T-cell (primary cell): ENCODE measurements around the gene ZNF101. TPM values are rescaled to one million over a fixed set of nuclear protein-coding genes. Genes with fewer than 3 reads are reported as not detected.
A peak's percentile ranks its signal among the peaks of the same experiment; 100 is the strongest.

Experiments
- ATAC-seq, 4 experiments: fragments of 200-7000 bp in 3 of 4; fragments of 150-1000 bp in 1 of 4; cut with Tn5 transposase; replicated peaks in 1 of 4; 1 replicate in 3 of 4; 2 replicates in 1 of 4; pipeline ENCODE4 v1.10.0; 2021; ENCODE audit warnings: moderate library complexity in 3 of 4, mild to moderate bottlenecking in 2 of 4, moderate number of reproducible peaks in 1 of 4
- CTCF ChIA-PET, 2 donors: fragments of 300-600 bp; sonication (Branson Sonifier 250); formaldehyde crosslinking; loops; one replicate each; lab custom pipeline; 2022; ENCODE audit warnings: antibody characterized with exemption in 2 of 2; lab: Charles Lee
- POLR2A ChIA-PET, 2 donors: fragments of 300-600 bp; sonication (Branson Sonifier 250); formaldehyde crosslinking; loops; one replicate each; lab custom pipeline; 2022; ENCODE audit warnings: antibody characterized with exemption in 2 of 2; lab: Charles Lee
- DNase-seq, 35 experiments: peaks; one replicate each; pipeline versions ENCODE4 v3.0.0 to v3.0.0-alpha.2; 2013 to 2023
- H3K27ac ChIP-seq: one replicate; pipeline ENCODE4 v1.5.1; 2013; ENCODE audit warnings: low read length
- H3K27me3 ChIP-seq, 2 experiments: replicated peaks in 1 of 2; 1 replicate in 1 of 2; 2 replicates in 1 of 2; pipeline versions ENCODE4 v1.6.1 to v1.7.0; 2013; ENCODE audit warnings: low read length in 1 of 2, mixed read lengths in 1 of 2; ENCODE audit not compliant: control insufficient read depth in 2 of 2, insufficient read depth in 2 of 2; ENCODE audit errors: extremely low read depth in 1 of 2
- H3K36me3 ChIP-seq, 2 donors: 1 replicate in 1 of 2; 2 replicates in 1 of 2; pipeline versions ENCODE4 v1.6.1 to v1.7.0; 2013; ENCODE audit warnings: low read length in 1 of 2; ENCODE audit not compliant: control insufficient read depth in 2 of 2, insufficient read depth in 1 of 2; ENCODE audit errors: extremely low read depth in 1 of 2
- H3K4me1 ChIP-seq, 2 experiments: 1 replicate in 1 of 2; 2 replicates in 1 of 2; pipeline versions ENCODE4 v1.6.1 to v1.7.0; 2013; ENCODE audit warnings: low read length in 2 of 2, mixed read lengths in 1 of 2; ENCODE audit not compliant: insufficient read depth in 2 of 2, control insufficient read depth in 1 of 2; ENCODE audit errors: extremely low read depth in 1 of 2
- H3K4me3 ChIP-seq, 2 donors: 1 replicate in 1 of 2; 2 replicates in 1 of 2; pipeline versions ENCODE4 v1.5.1 to v1.7.0; 2013; ENCODE audit warnings: mild to moderate bottlenecking in 2 of 2, low read length in 1 of 2, moderate library complexity in 1 of 2; ENCODE audit not compliant: control insufficient read depth in 1 of 2; ENCODE audit errors: extremely low read depth in 1 of 2
- H3K9me3 ChIP-seq: 2 replicates; pipeline ENCODE4 v1.7.0; 2013
- H3K27ac Mint-ChIP-seq, 2 donors: one replicate each; pipeline ENCODE4 v1.8.0; 2020 to 2021; ENCODE audit warnings: mild to moderate bottlenecking in 2 of 2, mixed read lengths in 2 of 2
- H3K27me3 Mint-ChIP-seq, 2 donors: one replicate each; pipeline ENCODE4 v1.8.0; 2021 to 2022; ENCODE audit warnings: mixed read lengths in 2 of 2
- H3K36me3 Mint-ChIP-seq: one replicate; pipeline ENCODE4 v1.8.0; 2021; ENCODE audit warnings: mixed read lengths
- H3K4me1 Mint-ChIP-seq, 3 donors: one replicate each; pipeline ENCODE4 v1.8.0; 2020 to 2022; ENCODE audit warnings: mixed read lengths in 3 of 3, mild to moderate bottlenecking in 1 of 3
- H3K4me3 Mint-ChIP-seq, 3 donors: one replicate each; pipeline ENCODE4 v1.8.0; 2020 to 2022; ENCODE audit warnings: mild to moderate bottlenecking in 3 of 3, mixed read lengths in 3 of 3, moderate library complexity in 3 of 3
- H3K9me3 Mint-ChIP-seq, 3 donors: one replicate each; pipeline ENCODE4 v1.8.0; 2020 to 2022; ENCODE audit warnings: mixed read lengths in 3 of 3
- WGBS: methylation state at CpG from one replicate; pipeline ENCODE4 v1.1.5; 2013; ENCODE audit warnings: missing lambda C conversion rate; ENCODE audit not compliant: insufficient coverage; 5-methylcytosine and 5-hydroxymethylcytosine counted together
- total RNA-seq, 35 experiments: library from RNA in 6 of 35; stranded (reverse) in 6 of 35; fragments of 120-200 nt in 1 of 35; gene quantifications; one replicate each; pipeline versions ENCODE4 v1.2.1 to v1.2.4 and lab custom pipeline; 2013 to 2026

Gene ZNF101
- total RNA-seq, 5 donors from 2014 or later (not counting 1 experiment from before 2014, with no cell fraction given), result 66.2 to 180 (median 164) TPM

DNA sequence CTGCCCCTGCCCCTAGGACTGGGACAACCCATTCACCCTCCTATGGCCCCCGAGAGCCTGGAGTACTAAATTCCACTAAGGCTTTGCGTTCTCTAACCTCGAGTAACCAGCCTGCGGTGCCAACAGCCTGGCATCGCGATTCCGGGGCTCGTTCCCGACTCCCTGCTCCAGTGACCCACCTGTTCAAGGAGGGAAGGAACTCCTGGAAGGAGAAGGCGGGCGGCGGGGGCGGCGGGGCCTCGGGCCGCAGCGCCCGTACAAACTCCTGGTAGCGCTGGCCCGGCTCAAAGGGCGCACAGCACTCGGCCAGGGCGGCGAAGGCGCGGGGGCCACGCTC lies 31.5 kb upstream of the ZNF101 start:
- POLR2A ChIA-PET, result no interaction called here

DNA sequence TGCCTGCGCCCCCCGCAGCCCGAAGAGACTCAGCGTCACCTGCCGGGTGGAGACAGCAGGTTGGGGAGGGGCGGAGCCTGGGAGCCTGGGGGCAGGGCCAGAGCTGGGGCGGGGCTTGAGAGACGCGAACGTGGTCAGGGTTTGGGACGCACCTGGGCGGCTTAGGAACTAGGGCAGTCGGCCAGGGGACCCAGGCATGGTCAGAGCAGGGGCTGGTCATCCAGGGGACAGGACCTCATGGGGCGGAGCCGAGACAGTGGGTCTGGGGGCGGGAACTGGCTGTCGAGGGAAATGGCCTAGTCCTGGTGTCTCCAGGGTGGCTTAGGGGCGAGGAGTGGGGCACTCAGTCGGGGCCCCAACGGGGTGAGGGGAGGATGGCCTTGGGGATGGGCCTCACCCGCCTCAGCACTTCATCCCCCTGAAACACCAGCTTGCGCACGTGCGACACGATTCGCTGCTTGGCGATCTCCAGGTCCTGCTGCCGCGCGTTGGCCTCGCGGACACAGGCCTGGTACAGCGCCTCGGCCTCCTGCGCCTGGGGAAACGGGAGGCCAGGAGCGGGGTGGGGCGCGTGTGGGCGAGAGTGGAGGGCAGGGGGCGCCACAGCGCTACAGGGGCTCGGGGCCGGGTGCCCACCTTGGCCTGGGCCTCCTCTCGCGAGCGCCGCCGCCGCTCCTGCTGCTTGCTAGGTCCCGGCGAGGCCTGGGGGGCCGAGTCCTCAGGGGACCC lies 31.0 kb upstream of the ZNF101 start:
- Mint-ChIP-seq H3K4me3 (no peak overlapping the region), H3K9me3 (no peaks in the 10 kb centered on the region), H3K27me3 (no peaks in the 10 kb centered on the region), H3K4me1 (peaks cover 32 to 38% (median 34%) of the 10 kb centered on the region in 3 donors), H3K27ac (no peak overlapping the region), H3K36me3 (peaks cover 40% of the 10 kb centered on the region)
- no peaks in the 10 kb centered on the region for H3K9me3 ChIP-seq
- H3K4me1 ChIP-seq, result peaks cover 0 to 35% of the 10 kb centered on the region in 2 experiments
- ATAC-seq (no peak), DNase-seq (peak in 1 of 35 experiments; percentile 15)
- ChIA-PET CTCF (no interaction called here), POLR2A (no interaction called here)
- H3K27ac ChIP-seq, result no peak overlapping the region
- H3K4me3 ChIP-seq, result no peak overlapping the region
- H3K36me3 ChIP-seq, result peaks cover 37 to 78% of the 10 kb centered on the region in 2 donors
- no peaks in the 10 kb centered on the region for H3K27me3 ChIP-seq
- WGBS, result 95% methylated on average over 41 of the region's 53 CpGs

More for the DNA sequence above, 31.5 kb upstream of the ZNF101 start:
- WGBS, result 95% methylated on average over 11 of the region's 27 CpGs
- Histone ChIP-seq H3K27me3 (no peaks in the 10 kb centered on the region), H3K4me3 (no peak overlapping the region), H3K9me3 (no peaks in the 10 kb centered on the region), H3K4me1 (peaks cover 0 to 29% of the 10 kb centered on the region in 2 experiments), H3K36me3 (peaks cover 41 to 84% of the 10 kb centered on the region in 2 donors), H3K27ac (no peak overlapping the region)
- Mint-ChIP-seq H3K9me3 (no peaks in the 10 kb centered on the region), H3K27ac (no peak overlapping the region), H3K4me3 (no peak overlapping the region), H3K36me3 (peaks cover 43% of the 10 kb centered on the region), H3K4me1 (peaks cover 28 to 33% (median 29%) of the 10 kb centered on the region in 3 donors), H3K27me3 (no peaks in the 10 kb centered on the region)
- CTCF ChIA-PET, result no interaction called here
- ATAC-seq (no peak), DNase-seq (no peak)

- WGBS, result 0% methylated on average over 10 of the region's 16 CpGs
- Histone ChIP-seq H3K4me1 (peaks cover 0 to 40% of the 10 kb centered on the region in 2 experiments), H3K27me3 (no peaks in the 10 kb centered on the region), H3K36me3 (peaks cover 19 to 64% of the 10 kb centered on the region in 2 donors), H3K27ac (peak overlapping the region; percentile 89), H3K4me3 (peak overlapping the region; percentile 96 to 100), H3K9me3 (no peaks in the 10 kb centered on the region)
- ATAC-seq (peak; percentile 8 to 33 (median 28)), DNase-seq (peak in 26 of 35 experiments; percentile 9 to 62 (median 34))
- POLR2A ChIA-PET, result no interaction called here
- H3K27ac Mint-ChIP-seq, result peak overlapping the region; percentile 95 to 98
- H3K36me3 Mint-ChIP-seq, result peaks cover 24% of the 10 kb centered on the region
- H3K27me3 Mint-ChIP-seq, result no peaks in the 10 kb centered on the region
- peak overlapping the region; percentile 92 to 93 (median 92) for H3K4me3 Mint-ChIP-seq
- H3K4me1 Mint-ChIP-seq, result peaks cover 23 to 26% (median 25%) of the 10 kb centered on the region in 3 donors
- no peaks in the 10 kb centered on the region for H3K9me3 Mint-ChIP-seq
- CTCF ChIA-PET, result no interaction called here
Observed at GRCh38 chr19:19642506-19643157, 26.0 kb upstream of the ZNF101 start.

DNA sequence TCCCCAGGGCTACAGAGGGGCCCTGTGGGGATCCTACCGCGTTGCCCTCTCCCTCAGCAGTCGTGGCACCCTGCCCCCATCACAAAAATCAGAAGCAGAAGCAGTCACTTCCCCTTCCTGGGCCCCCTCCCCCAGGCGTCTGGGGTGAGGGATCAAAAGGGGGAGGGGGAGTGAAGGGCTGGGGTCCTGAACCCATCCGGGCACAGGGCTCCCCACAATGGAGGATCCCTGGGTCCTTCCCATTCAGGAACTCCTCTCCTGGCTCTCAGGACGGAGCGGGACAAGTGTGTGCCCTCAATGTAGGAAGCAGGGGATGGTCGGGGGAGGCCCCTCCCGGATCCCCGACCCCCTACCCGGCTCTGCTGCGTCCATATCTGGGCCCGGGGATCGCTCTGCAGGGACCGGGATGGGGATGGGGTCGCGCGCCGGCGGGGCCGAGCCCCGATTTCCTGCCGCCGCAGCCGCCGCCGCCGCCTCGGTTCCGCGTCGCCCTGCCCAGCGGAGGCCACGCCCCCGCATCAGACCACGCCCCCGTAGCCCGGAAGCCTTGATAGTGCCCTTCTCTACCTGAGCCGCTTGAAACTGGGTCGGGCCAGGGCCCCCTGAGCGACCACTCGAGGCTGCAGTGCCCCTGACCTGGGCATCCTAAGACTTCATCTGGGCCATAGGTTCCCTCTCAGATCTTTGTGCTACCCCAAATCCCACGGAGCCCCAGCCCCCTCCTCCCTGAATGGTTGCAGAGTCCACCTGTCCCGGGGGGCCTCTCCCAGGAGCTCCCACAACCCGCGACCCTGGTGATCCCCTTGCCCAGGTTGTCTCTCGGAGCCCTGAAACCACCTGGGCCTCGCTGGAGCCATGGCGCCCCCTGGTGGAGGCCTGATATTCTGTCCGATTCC lies 25.2 kb upstream of the ZNF101 start, which contains the start of gene GMIP:
Gene GMIP (minus strand): TSS at position 500 of the 896 bp plus-strand sequence. CDS start 128 bp downstream, at position 372.
- H3K9me3 ChIP-seq, result no peaks in the 10 kb centered on the region

DNA sequence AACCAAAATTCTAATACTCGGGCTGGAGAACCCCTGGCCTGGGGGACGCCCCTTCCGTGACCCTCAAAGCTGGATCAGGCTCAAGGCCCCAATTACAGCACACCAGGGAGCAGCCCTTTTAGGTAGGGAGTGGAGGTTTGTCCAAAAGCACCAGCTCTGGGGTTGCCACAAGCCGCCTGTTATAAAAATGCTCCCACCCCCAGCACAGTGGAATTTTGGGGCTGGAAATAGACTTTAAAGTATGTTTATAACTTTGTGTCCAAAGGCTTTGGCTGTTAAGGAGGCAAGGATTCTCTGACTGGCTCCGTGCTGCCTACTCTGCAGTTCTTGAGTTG lies 24.6 kb upstream of the ZNF101 start:
- Histone ChIP-seq H3K36me3 (peaks cover 21 to 57% of the 10 kb centered on the region in 2 donors), H3K27ac (peak overlapping the region; percentile 89), H3K27me3 (no peaks in the 10 kb centered on the region), H3K4me3 (peak overlapping the region; percentile 96 to 100), H3K9me3 (no peaks in the 10 kb centered on the region), H3K4me1 (peaks cover 0 to 40% of the 10 kb centered on the region in 2 experiments)
- ATAC-seq (no peak), DNase-seq (no peak)
- CTCF ChIA-PET, result interaction anchor here (0.6 to 1.5 kb wide), 4 partner anchors 15 to 112 kb away, joined by 3 to 10 read pairs (median 6); no protein-coding TSS in a partner anchor
- H3K4me3 Mint-ChIP-seq, result peak overlapping the region; percentile 92 to 93 (median 92)
- no peaks in the 10 kb centered on the region for H3K9me3 Mint-ChIP-seq
- peaks cover 22 to 26% (median 23%) of the 10 kb centered on the region in 3 donors for H3K4me1 Mint-ChIP-seq
- no CpG with 5 or more reads among the region's 5 CpGs for WGBS
- H3K27me3 Mint-ChIP-seq, result no peaks in the 10 kb centered on the region
- peaks cover 24% of the 10 kb centered on the region for H3K36me3 Mint-ChIP-seq
- peak overlapping the region; percentile 95 to 98 for H3K27ac Mint-ChIP-seq
- POLR2A ChIA-PET, result interaction anchor here (0.5 to 0.6 kb wide), 2 partner anchors 41 to 156 kb away, joined by 3 to 4 read pairs; no protein-coding TSS in a partner anchor

More for the DNA sequence above, 25.2 kb upstream of the ZNF101 start, which contains the start of gene GMIP:
- H3K27me3 ChIP-seq, result no peaks in the 10 kb centered on the region
- ChIA-PET POLR2A (interaction anchor here in 1 of 2 donors (0.6 kb wide), 1 partner anchor 156 kb away, joined by 4 read pairs; no protein-coding TSS in a partner anchor), CTCF (interaction anchor here (1.0 to 1.5 kb wide), 3 partner anchors 83 to 111 kb away, joined by 3 to 10 read pairs (median 8); no protein-coding TSS in a partner anchor)
- peak; percentile 72 to 94 (median 85) for DNase-seq
- WGBS, result under 1% methylated on average over 45 of the region's 50 CpGs
- peak within 1 kb of the TSS; percentile 96 to 100 for H3K4me3 ChIP-seq
- H3K36me3 ChIP-seq, result peaks cover 21 to 60% of the 10 kb centered on the region in 2 donors
- H3K27ac ChIP-seq, result peak within 1 kb of the TSS; percentile 89
- Mint-ChIP-seq H3K36me3 (peaks cover 25% of the 10 kb centered on the region), H3K27me3 (no peaks in the 10 kb centered on the region), H3K9me3 (no peaks in the 10 kb centered on the region), H3K27ac (peak within 1 kb of the TSS; percentile 95 to 98), H3K4me3 (peak within 1 kb of the TSS; percentile 92 to 93 (median 92)), H3K4me1 (peaks cover 23 to 26% (median 23%) of the 10 kb centered on the region in 3 donors)
- peak; percentile 88 to 92 (median 90) for ATAC-seq
- H3K4me1 ChIP-seq, result peaks cover 0 to 40% of the 10 kb centered on the region in 2 experiments
